H1 (cell line): ENCODE data around the gene FBLN5. TPM values are rescaled to one million over a fixed set of nuclear protein-coding genes. Genes with fewer than 3 reads are reported as not detected.

ENCODE experiments used
- ATF3 ChIP-seq: IDR thresholded peaks from 2 replicates; pipeline ENCODE4 v1.6.1; 2011; ENCODE audit warnings: low read depth, mild to moderate bottlenecking, low read length; ENCODE audit not compliant: insufficient read depth
- CEBPB ChIP-seq: IDR thresholded peaks from 2 replicates; pipeline ENCODE4 v1.6.1; 2012; ENCODE audit warnings: low read depth, low read length
- JUND ChIP-seq: IDR thresholded peaks from 2 replicates; pipeline ENCODE4 v1.6.1; 2011; ENCODE audit warnings: mild to moderate bottlenecking, improper control_type of control experiment, low read length
- SIN3A ChIP-seq, 2 experiments: IDR thresholded peaks in 1 of 2; conservative IDR thresholded peaks in 1 of 2; 2 replicates each; pipeline ENCODE4 v1.6.1; 2011 to 2012; ENCODE audit warnings: low read length in 2 of 2, improper control_type of control experiment in 1 of 2, low read depth in 1 of 2, mild to moderate bottlenecking in 1 of 2
- SIX5 ChIP-seq: IDR thresholded peaks from 2 replicates; pipeline ENCODE4 v1.6.1; 2011; ENCODE audit warnings: mild to moderate bottlenecking, low read depth, low read length
- TAF7 ChIP-seq: optimal IDR thresholded peaks from 2 replicates; pipeline ENCODE3; 2011; ENCODE audit warnings: low read depth, mild to moderate bottlenecking, inconsistent platforms, low read length, moderate library complexity, borderline replicate concordance
- TBP ChIP-seq: IDR thresholded peaks from 2 replicates; pipeline ENCODE4 v1.6.1; 2011; ENCODE audit warnings: low read depth, low read length, improper control_type of control experiment
- TCF12 ChIP-seq: IDR thresholded peaks from 2 replicates; pipeline ENCODE4 v1.6.1; 2011; ENCODE audit warnings: low read depth, mild to moderate bottlenecking, low read length
- TEAD4 ChIP-seq: IDR thresholded peaks from 2 replicates; pipeline ENCODE4 v1.6.1; 2012; ENCODE audit warnings: low read depth, low read length, inconsistent platforms, mixed read lengths
- USF2 ChIP-seq: IDR thresholded peaks from 2 replicates; pipeline ENCODE4 v1.6.1; 2011; ENCODE audit warnings: low read length, improper control_type of control experiment
- polyA plus RNA-seq, 7 experiments: library from polyadenylated mRNA; depleted of rRNA in 3 of 7; stranded (reverse) in 5 of 7; unstranded in 2 of 7; fragments of >200 nt in 5 of 7; fragments of 200-250 nt in 2 of 7; gene quantifications; 1 replicate in 5 of 7; 2 replicates in 1 of 7; 4 replicates in 1 of 7; pipeline versions ENCODE4 v1.2.1 to v1.2.3, GENCODE V29; 2011 to 2013; ENCODE audit warnings: missing spikeins in 2 of 7, mixed read lengths in 2 of 7
- total RNA-seq: library from RNA; stranded (reverse); fragmentation: NEBNext Ultra II Directional; extraction: Animal tissue kit (Norgen Biotek cat#: 25700); gene quantifications from 2 replicates; pipeline ENCODE4 v1.2.1, GENCODE V29; 2021
- TF ChIP-seq, protein P1 (sequence below): fragments of 300-600 bp; sonication (generic); IDR thresholded peaks from 2 replicates; pipeline ENCODE4 v1.7.1; 2012; ENCODE audit warnings: low read length, moderate library complexity, mild to moderate bottlenecking, inconsistent platforms; ENCODE audit not compliant: insufficient replicate concordance

FBLN5 gene
- total and polyA plus RNA-seq, 2 of the 8 experiments (the other 6 are each of a cell fraction or from before 2014, with no cell fraction given), result 0.88 to 3.5 TPM

DNA sequence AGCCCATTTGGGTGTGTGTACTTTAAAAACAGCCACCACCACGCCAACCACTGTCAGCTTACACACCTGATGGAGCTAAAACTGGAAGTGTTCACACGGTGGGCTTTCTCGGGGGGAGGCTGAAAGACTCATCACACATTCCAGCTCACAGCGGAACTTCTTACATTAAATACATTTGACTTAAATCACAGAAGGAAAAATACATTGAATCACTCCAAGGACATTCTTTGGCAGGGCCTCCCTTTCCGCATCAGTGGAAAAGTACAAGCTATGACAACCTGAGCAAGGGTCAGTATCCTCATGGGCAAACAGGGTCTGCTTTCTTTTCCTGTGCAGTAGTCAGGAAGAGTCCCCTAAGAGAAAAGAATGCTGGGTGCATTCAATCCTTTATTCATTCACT is 49.1 kb downstream of the FBLN5 start (continued):
- TF ChIP-seq, protein P1, sequence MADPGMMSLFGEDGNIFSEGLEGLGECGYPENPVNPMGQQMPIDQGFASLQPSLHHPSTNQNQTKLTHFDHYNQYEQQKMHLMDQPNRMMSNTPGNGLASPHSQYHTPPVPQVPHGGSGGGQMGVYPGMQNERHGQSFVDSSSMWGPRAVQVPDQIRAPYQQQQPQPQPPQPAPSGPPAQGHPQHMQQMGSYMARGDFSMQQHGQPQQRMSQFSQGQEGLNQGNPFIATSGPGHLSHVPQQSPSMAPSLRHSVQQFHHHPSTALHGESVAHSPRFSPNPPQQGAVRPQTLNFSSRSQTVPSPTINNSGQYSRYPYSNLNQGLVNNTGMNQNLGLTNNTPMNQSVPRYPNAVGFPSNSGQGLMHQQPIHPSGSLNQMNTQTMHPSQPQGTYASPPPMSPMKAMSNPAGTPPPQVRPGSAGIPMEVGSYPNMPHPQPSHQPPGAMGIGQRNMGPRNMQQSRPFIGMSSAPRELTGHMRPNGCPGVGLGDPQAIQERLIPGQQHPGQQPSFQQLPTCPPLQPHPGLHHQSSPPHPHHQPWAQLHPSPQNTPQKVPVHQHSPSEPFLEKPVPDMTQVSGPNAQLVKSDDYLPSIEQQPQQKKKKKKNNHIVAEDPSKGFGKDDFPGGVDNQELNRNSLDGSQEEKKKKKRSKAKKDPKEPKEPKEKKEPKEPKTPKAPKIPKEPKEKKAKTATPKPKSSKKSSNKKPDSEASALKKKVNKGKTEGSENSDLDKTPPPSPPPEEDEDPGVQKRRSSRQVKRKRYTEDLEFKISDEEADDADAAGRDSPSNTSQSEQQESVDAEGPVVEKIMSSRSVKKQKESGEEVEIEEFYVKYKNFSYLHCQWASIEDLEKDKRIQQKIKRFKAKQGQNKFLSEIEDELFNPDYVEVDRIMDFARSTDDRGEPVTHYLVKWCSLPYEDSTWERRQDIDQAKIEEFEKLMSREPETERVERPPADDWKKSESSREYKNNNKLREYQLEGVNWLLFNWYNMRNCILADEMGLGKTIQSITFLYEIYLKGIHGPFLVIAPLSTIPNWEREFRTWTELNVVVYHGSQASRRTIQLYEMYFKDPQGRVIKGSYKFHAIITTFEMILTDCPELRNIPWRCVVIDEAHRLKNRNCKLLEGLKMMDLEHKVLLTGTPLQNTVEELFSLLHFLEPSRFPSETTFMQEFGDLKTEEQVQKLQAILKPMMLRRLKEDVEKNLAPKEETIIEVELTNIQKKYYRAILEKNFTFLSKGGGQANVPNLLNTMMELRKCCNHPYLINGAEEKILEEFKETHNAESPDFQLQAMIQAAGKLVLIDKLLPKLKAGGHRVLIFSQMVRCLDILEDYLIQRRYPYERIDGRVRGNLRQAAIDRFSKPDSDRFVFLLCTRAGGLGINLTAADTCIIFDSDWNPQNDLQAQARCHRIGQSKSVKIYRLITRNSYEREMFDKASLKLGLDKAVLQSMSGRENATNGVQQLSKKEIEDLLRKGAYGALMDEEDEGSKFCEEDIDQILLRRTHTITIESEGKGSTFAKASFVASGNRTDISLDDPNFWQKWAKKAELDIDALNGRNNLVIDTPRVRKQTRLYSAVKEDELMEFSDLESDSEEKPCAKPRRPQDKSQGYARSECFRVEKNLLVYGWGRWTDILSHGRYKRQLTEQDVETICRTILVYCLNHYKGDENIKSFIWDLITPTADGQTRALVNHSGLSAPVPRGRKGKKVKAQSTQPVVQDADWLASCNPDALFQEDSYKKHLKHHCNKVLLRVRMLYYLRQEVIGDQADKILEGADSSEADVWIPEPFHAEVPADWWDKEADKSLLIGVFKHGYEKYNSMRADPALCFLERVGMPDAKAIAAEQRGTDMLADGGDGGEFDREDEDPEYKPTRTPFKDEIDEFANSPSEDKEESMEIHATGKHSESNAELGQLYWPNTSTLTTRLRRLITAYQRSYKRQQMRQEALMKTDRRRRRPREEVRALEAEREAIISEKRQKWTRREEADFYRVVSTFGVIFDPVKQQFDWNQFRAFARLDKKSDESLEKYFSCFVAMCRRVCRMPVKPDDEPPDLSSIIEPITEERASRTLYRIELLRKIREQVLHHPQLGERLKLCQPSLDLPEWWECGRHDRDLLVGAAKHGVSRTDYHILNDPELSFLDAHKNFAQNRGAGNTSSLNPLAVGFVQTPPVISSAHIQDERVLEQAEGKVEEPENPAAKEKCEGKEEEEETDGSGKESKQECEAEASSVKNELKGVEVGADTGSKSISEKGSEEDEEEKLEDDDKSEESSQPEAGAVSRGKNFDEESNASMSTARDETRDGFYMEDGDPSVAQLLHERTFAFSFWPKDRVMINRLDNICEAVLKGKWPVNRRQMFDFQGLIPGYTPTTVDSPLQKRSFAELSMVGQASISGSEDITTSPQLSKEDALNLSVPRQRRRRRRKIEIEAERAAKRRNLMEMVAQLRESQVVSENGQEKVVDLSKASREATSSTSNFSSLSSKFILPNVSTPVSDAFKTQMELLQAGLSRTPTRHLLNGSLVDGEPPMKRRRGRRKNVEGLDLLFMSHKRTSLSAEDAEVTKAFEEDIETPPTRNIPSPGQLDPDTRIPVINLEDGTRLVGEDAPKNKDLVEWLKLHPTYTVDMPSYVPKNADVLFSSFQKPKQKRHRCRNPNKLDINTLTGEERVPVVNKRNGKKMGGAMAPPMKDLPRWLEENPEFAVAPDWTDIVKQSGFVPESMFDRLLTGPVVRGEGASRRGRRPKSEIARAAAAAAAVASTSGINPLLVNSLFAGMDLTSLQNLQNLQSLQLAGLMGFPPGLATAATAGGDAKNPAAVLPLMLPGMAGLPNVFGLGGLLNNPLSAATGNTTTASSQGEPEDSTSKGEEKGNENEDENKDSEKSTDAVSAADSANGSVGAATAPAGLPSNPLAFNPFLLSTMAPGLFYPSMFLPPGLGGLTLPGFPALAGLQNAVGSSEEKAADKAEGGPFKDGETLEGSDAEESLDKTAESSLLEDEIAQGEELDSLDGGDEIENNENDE, result no peak
- TF ChIP-seq TAF7 (no peak), USF2 (no peak), TEAD4 (no peak), SIX5 (no peak), JUND (no peak), CEBPB (no peak), TCF12 (no peak), SIN3A (conservative IDR thresholded peaks at IDR 0.05 in 1 of 2, IDR thresholded peaks at IDR 0.05 in 1 of 2; ENCODE audit: low read depth in 1 of 2, low read length in 2 of 2) (no peak), ATF3 (no peak), TBP (no peak)
